ENCODE data around the gene CDS1.

CDS1 gene

DNA sequence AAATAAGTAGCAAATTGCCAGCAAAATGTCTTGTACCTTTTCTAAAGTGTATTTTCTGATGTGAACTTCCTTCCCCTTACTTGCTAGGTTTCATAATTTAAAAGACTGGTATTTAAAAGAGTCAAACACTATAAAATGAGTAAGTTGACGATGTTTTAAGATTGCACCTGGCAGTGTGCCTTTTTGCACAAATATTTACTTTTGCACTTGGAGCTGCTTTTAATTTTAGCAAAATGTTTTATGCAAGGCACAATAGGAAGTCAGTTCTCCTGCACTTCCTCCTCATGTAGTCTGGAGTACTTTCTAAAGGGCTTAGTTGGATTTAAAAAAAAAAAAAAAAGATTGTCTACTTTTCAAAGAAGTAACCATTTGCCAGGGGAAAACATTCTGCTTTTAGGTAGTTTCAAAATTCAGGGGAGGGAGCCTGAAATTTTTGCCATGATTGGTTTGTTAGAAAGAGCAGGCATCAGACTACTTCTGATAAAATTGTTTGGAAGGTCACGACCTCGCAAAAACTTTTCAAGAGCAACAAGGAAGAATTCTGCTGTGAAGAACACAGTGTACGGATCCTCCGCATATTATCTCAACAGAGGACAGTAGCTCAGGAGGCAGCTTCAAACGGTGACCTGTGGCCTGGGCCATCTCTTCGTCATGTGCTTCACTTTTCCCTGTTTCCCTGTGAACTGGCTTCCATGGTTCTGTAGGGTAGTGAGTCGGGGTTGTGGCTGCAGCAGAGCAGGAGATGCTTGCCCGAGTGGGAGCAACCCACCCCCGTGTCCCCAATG is 66.1 kb downstream of the CDS1 start:
- H3K27me3 ChIP-seq (replicated peaks; ENCODE audit: insufficient read depth, low read length), result no peaks in the 10 kb centered on the region
- TF ChIP-seq, protein P1, sequence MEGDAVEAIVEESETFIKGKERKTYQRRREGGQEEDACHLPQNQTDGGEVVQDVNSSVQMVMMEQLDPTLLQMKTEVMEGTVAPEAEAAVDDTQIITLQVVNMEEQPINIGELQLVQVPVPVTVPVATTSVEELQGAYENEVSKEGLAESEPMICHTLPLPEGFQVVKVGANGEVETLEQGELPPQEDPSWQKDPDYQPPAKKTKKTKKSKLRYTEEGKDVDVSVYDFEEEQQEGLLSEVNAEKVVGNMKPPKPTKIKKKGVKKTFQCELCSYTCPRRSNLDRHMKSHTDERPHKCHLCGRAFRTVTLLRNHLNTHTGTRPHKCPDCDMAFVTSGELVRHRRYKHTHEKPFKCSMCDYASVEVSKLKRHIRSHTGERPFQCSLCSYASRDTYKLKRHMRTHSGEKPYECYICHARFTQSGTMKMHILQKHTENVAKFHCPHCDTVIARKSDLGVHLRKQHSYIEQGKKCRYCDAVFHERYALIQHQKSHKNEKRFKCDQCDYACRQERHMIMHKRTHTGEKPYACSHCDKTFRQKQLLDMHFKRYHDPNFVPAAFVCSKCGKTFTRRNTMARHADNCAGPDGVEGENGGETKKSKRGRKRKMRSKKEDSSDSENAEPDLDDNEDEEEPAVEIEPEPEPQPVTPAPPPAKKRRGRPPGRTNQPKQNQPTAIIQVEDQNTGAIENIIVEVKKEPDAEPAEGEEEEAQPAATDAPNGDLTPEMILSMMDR (IDR thresholded peaks at IDR 0.05; ENCODE audit: low read length), result no peak
- TF ChIP-seq EZH2 (optimal IDR thresholded peaks at IDR 0.05; ENCODE audit: low read depth, low read length) (no peak), EZH2phosphoT487 (IDR thresholded peaks at IDR 0.05; ENCODE audit: low read length) (no peak)
- H3K9me2 ChIP-seq (replicated peaks; ENCODE audit: insufficient read depth, low read length), result no peaks in the 10 kb centered on the region
- no peaks in the 10 kb centered on the region for H3F3A ChIP-seq (ENCODE audit: insufficient read depth, low read length)
- H4K20me1 ChIP-seq (ENCODE audit: insufficient read depth, low read length), result no peaks in the 10 kb centered on the region
- no peak overlapping the region for H3K4me2 ChIP-seq (ENCODE audit: low read depth, low read length)
- H3K9ac ChIP-seq (ENCODE audit: low read length), result no peak overlapping the region
- no peak overlapping the region for H3K27ac ChIP-seq (ENCODE audit: low read length)
- H3K9me3 ChIP-seq (replicated peaks; ENCODE audit: insufficient read depth, low read length), result no peaks in the 10 kb centered on the region
- no peak for DNase-seq
- no peak overlapping the region for H2AFZ ChIP-seq (ENCODE audit: low read length)
- no peaks in the 10 kb centered on the region for H3K79me2 ChIP-seq (ENCODE audit: low read length)
- H3K36me3 ChIP-seq (replicated peaks; ENCODE audit: insufficient read depth, low read length), result no peaks in the 10 kb centered on the region
- H3K4me3 ChIP-seq (ENCODE audit: low read length), result no peak overlapping the region
- 0 out of 2 replicates have a peak, but pooled peaks cover 3% of the 10 kb centered on the region for H3K4me1 ChIP-seq (ENCODE audit: low read length)

DNA sequence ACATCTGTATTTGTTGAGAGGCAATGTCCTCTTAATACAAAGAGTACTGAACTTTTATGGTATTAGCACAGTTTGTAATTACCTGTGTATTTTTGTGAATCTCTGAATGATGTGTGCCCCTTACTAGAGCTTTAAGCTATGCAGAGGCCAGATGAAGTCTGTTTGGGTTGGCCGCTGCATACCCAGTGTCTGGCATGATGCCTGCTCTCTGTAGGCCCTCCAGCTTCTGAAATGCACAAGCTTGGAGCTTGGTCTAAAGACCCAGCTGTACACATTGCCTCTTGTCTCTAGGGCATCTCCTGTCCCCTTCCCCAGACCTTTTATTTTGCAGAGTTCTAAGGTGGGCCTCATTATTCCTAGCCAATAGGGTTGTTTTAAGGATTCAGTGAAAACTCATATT is 68.6 kb downstream of the CDS1 start:
- Histone ChIP-seq H3F3A (ENCODE audit: insufficient read depth, low read length) (no peaks in the 10 kb centered on the region), H3K79me2 (ENCODE audit: low read length) (no peaks in the 10 kb centered on the region), H3K4me3 (ENCODE audit: low read length) (no peak overlapping the region), H4K20me1 (ENCODE audit: insufficient read depth, low read length) (no peaks in the 10 kb centered on the region), H3K9me2 (replicated peaks; ENCODE audit: insufficient read depth, low read length) (no peaks in the 10 kb centered on the region), H3K4me1 (ENCODE audit: low read length) (0 out of 2 replicates have a peak, but pooled peaks cover 3% of the 10 kb centered on the region), H3K9me3 (replicated peaks; ENCODE audit: insufficient read depth, low read length) (no peaks in the 10 kb centered on the region), H2AFZ (ENCODE audit: low read length) (no peak overlapping the region), H3K27ac (ENCODE audit: low read length) (no peak overlapping the region), H3K36me3 (replicated peaks; ENCODE audit: insufficient read depth, low read length) (no peaks in the 10 kb centered on the region), H3K27me3 (replicated peaks; ENCODE audit: insufficient read depth, low read length) (no peaks in the 10 kb centered on the region), H3K4me2 (ENCODE audit: low read depth, low read length) (no peak overlapping the region), H3K9ac (ENCODE audit: low read length) (no peak overlapping the region)
- TF ChIP-seq EZH2 (optimal IDR thresholded peaks at IDR 0.05; ENCODE audit: low read depth, low read length), result no peak
- TF ChIP-seq, protein P1 (IDR thresholded peaks at IDR 0.05; ENCODE audit: low read length), result no peak
- TF ChIP-seq EZH2phosphoT487 (IDR thresholded peaks at IDR 0.05; ENCODE audit: low read length), result no peak
- DNase-seq, result no peak

DNA sequence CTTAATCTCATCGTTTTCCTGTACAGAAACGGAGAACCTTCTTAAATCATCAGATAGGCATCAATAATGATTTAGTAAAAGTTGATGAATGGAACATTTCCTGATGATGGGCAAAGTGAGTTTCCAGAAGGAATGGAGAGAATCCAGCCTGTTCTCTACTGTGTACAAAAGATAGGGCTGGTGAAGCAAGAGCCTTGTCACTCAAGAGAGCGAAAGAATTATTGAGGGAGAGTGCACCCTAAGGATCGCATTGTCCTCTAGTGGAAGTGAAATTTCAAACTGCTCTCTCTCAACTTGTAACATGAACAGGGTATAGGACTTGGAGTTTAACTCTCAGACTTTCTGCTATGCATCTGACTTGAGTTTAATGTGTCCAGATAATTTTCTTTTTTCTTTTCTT is 69.6 kb downstream of the CDS1 start:
- Histone ChIP-seq H3K9me2 (replicated peaks; ENCODE audit: insufficient read depth, low read length) (no peaks in the 10 kb centered on the region), H3F3A (ENCODE audit: insufficient read depth, low read length) (no peaks in the 10 kb centered on the region), H3K27ac (ENCODE audit: low read length) (no peak overlapping the region), H3K9ac (ENCODE audit: low read length) (no peak overlapping the region), H4K20me1 (ENCODE audit: insufficient read depth, low read length) (no peaks in the 10 kb centered on the region), H3K4me2 (ENCODE audit: low read depth, low read length) (no peak overlapping the region), H3K79me2 (ENCODE audit: low read length) (no peaks in the 10 kb centered on the region), H3K36me3 (replicated peaks; ENCODE audit: insufficient read depth, low read length) (no peaks in the 10 kb centered on the region), H3K4me1 (ENCODE audit: low read length) (0 out of 2 replicates have a peak, but pooled peaks cover under 1% of the 10 kb centered on the region), H3K9me3 (replicated peaks; ENCODE audit: insufficient read depth, low read length) (no peaks in the 10 kb centered on the region), H2AFZ (ENCODE audit: low read length) (no peak overlapping the region), H3K27me3 (replicated peaks; ENCODE audit: insufficient read depth, low read length) (no peaks in the 10 kb centered on the region), H3K4me3 (ENCODE audit: low read length) (no peak overlapping the region)
- TF ChIP-seq EZH2phosphoT487 (IDR thresholded peaks at IDR 0.05; ENCODE audit: low read length) (no peak), EZH2 (optimal IDR thresholded peaks at IDR 0.05; ENCODE audit: low read depth, low read length) (no peak)
- TF ChIP-seq, protein P1 (IDR thresholded peaks at IDR 0.05; ENCODE audit: low read length), result no peak
- DNase-seq, result no peak
